Neutrophil (primary cell): ENCODE measurements around the gene ITM2A.

Source experiments
- H3K27ac ChIP-seq: fragments of 200-600 bp; sonication (generic); 2 replicates; pipeline ENCODE4 v1.5.1; 2016; ENCODE audit warnings: mild to moderate bottlenecking, moderate library complexity
- H3K27me3 ChIP-seq: fragments of 200-600 bp; sonication (generic); 2 replicates; pipeline ENCODE4 v1.6.0; 2016; ENCODE audit warnings: mild to moderate bottlenecking
- H3K36me3 ChIP-seq: fragments of 200-600 bp; sonication (generic); 2 replicates; pipeline ENCODE4 v1.5.1; 2017
- H3K4me1 ChIP-seq, 2 experiments: fragments of 200-600 bp in 1 of 2; sonication (generic) in 1 of 2; 1 replicate in 1 of 2; 2 replicates in 1 of 2; pipeline versions ENCODE4 v1.5.1 to v1.6.1; 2013 to 2016; ENCODE audit warnings: low read depth in 1 of 2, low read length in 1 of 2, mild to moderate bottlenecking in 1 of 2, moderate library complexity in 1 of 2; ENCODE audit not compliant: control insufficient read depth in 1 of 2, insufficient read depth in 1 of 2
- H3K4me3 ChIP-seq, 2 experiments: fragments of 200-600 bp in 1 of 2; sonication (generic) in 1 of 2; 1 replicate in 1 of 2; 2 replicates in 1 of 2; pipeline ENCODE4 v1.5.1; 2013 to 2016; ENCODE audit warnings: low read depth in 1 of 2, low read length in 1 of 2, mild to moderate bottlenecking in 1 of 2, moderate library complexity in 1 of 2
- H3K9me3 ChIP-seq: fragments of 200-600 bp; sonication (generic); 2 replicates; pipeline ENCODE4 v1.5.1; 2016
- TF ChIP-seq, protein P1 (sequence below): fragments of 200-600 bp; sonication (generic); IDR thresholded peaks from 2 replicates; pipeline ENCODE4 v1.5.1; 2016; ENCODE audit warnings: antibody characterized with exemption

Gene ITM2A

DNA sequence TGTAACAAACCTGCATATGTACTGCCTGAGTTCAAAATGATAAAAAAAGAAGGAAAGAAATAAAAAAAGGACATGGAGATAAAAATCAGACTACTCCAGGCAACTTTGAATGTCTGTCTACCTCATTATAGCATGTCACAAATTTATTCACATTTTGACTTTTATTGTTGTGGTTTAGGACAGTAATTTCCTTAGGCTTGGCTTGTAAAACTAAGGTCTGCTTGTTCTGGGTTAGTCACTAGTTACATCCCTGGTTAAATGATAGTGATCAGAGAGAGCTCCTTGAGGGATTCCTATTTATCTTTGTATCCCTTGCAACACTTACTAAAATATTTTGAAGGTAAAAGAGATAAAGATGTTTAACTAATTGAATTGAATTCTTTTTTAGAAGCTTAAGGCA, 42.5 kb upstream of the ITM2A start:
- H3K36me3 ChIP-seq: no peaks in the 10 kb centered on the region
- H3K27ac ChIP-seq: no peak overlapping the region
- TF ChIP-seq, protein P1, sequence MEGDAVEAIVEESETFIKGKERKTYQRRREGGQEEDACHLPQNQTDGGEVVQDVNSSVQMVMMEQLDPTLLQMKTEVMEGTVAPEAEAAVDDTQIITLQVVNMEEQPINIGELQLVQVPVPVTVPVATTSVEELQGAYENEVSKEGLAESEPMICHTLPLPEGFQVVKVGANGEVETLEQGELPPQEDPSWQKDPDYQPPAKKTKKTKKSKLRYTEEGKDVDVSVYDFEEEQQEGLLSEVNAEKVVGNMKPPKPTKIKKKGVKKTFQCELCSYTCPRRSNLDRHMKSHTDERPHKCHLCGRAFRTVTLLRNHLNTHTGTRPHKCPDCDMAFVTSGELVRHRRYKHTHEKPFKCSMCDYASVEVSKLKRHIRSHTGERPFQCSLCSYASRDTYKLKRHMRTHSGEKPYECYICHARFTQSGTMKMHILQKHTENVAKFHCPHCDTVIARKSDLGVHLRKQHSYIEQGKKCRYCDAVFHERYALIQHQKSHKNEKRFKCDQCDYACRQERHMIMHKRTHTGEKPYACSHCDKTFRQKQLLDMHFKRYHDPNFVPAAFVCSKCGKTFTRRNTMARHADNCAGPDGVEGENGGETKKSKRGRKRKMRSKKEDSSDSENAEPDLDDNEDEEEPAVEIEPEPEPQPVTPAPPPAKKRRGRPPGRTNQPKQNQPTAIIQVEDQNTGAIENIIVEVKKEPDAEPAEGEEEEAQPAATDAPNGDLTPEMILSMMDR: no peak
- H3K9me3 ChIP-seq: no peaks in the 10 kb centered on the region
- H3K4me3 ChIP-seq: no peak overlapping the region
- H3K4me1 ChIP-seq: no peaks in the 10 kb centered on the region
- H3K27me3 ChIP-seq: no peaks in the 10 kb centered on the region

DNA sequence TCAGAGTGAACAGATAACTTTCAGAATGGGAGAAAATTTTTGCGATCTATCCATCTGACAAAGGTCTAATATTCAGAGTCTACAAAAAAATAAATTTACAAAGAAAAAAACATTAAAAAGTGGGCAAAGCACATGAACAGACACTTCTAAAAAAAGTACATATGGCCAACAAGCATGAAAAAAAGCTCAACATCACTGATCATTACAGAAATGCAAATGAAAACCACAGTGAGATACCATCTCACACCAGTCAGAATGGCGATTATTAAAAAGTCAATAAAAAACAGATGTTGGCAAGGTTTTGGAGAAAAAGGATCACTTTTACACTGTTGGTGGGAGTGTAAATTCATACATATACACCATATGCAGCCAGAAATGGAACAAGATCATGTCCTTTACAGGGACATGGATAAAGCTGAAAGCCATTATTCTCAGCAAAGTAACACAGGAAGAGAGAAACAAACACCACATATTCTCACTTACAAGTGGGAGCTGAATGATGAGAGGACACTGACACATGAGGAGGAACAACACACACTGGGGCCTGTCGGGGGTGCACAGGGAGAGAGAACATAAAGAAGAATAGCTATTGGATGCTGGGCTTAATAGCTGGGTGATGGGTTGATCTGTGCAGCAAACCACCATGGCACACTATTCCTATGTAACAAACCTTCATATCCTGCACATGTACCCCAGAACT, 41.6 kb upstream of the ITM2A start:
- no peaks in the 10 kb centered on the region for H3K27me3 ChIP-seq
- H3K36me3 ChIP-seq: no peaks in the 10 kb centered on the region
- H3K4me3 ChIP-seq: no peak overlapping the region
- TF ChIP-seq, protein P1: no peak
- H3K4me1 ChIP-seq: no peaks in the 10 kb centered on the region
- H3K27ac ChIP-seq: no peak overlapping the region
- H3K9me3 ChIP-seq: no peaks in the 10 kb centered on the region

DNA sequence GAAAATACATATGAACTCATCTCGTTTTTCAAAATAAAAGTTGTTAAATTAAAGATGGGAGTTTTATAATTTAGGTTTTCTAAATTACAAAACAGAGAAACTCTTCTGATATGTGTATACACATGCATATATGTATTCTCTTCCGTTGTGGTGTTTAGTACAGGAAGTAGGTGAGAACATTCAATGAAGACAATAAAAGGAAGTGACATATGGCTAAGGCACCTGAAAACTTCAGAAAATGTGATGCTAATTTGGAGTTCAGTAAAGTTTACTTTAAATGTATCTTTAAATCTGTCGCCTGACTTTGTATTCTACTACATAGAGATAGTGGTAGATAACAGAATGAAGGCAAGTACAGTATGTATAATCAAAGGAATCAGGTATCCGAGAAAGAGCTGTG, 33.5 kb upstream of the ITM2A start:
- Histone ChIP-seq H3K4me1 (no peaks in the 10 kb centered on the region), H3K27me3 (no peaks in the 10 kb centered on the region), H3K9me3 (no peaks in the 10 kb centered on the region), H3K27ac (no peak overlapping the region), H3K4me3 (no peak overlapping the region), H3K36me3 (no peaks in the 10 kb centered on the region)
- TF ChIP-seq, protein P1: no peak

DNA sequence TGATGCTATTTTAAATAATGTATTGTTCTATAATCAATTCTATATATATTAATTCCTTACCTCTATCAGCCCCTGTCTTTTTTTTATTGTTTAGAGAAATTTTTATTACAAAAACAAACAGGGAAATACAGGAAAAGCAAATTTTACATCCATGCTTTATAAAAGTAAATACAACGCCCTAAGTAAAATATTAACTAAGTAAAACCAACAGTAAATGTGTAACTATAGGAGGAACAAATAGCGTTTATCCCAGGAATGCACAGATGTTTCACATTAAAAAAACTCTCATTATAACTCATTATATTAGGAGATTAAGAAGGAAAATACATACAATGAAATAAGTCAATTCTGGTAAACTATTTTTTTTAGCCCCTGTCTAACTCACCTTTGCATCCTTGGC, 8.2 kb upstream of the ITM2A start:
- Histone ChIP-seq H3K27ac (no peak overlapping the region), H3K27me3 (no peaks in the 10 kb centered on the region), H3K4me3 (no peak overlapping the region), H3K9me3 (no peaks in the 10 kb centered on the region), H3K36me3 (no peaks in the 10 kb centered on the region), H3K4me1 (no peaks in the 10 kb centered on the region)
- TF ChIP-seq, protein P1: no peak

DNA sequence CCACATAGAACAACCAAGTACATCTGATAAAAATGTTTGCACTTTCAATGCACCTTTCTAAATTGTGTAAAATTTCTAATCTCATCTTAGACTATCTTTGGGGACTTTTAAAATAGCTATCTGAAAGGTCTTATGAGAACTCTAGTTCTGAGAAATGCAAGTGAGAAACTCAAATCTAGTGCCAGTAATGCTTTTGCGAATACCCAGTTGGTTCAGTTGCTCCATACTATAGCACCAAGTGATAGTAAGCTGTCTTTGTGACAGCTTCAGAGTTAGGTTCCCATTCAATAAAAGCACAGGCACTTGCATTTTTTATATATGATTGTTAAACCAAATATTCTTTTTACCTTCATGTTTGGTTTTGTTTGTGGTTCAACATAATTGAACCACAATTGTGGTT, 4.5 kb upstream of the ITM2A start:
- Histone ChIP-seq H3K27ac (no peak overlapping the region), H3K4me3 (no peak overlapping the region), H3K27me3 (no peaks in the 10 kb centered on the region), H3K4me1 (no peaks in the 10 kb centered on the region), H3K36me3 (no peaks in the 10 kb centered on the region), H3K9me3 (no peaks in the 10 kb centered on the region)
- TF ChIP-seq, protein P1: no peak
